HG03039 (cell line): Measurements from ENCODE around the gene TSC2.

ENCODE experiments used
- ATAC-seq: cut with Tn5 transposase; IDR thresholded peaks from one replicate; pipeline ENCODE4 v1.9.1; 2021; ENCODE audit warnings: mild to moderate bottlenecking, moderate library complexity; ENCODE audit not compliant: unreplicated experiment

TSC2 gene

GRCh38 chr16:2042986-2043666 lies 4.7 kb upstream of the TSC2 start:
- ATAC-seq: no peak

DNA sequence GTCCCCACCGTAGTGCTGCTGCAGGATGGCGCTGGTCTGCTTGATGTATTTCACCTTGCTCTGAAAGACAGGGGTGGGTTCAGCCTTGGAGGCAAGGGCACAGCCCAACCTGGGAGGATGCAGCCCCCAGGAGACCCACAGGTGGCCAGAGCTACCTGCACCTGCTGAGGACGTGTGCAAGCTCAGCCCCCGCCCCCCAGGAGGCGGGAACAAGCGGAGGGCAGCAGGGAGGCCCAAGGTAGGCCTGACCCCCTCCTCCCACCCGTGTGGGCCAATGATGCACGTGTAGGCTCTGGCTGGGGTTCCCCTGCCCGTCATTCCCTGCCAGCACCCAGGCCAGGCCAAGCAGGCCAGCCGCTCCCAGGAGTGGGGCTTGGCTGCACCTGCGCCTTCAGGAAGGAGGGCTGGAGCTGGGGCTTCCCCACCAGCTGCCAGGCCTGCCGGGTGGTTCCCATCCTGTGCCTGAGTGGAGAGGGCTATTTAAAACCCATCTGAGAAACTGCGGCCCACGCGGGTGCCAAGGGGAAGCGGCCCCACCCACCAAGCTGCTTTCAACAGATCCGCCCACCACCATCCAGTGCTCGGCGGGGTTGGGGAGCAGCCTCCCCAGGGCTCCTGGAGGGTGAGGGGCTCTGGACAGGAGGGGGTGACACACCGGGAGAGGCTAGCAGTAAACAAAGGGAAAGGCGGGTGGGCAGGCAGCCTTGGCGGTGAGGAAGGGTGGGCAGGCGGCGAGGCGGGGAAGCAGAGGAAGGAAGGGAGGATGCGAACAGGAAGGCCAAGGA lies 3.9 kb upstream of the TSC2 start:
- no peak for ATAC-seq

- ATAC-seq: no peak
Measured at GRCh38 chr16:2044541-2044940, 3.2 kb upstream of the TSC2 start.

DNA sequence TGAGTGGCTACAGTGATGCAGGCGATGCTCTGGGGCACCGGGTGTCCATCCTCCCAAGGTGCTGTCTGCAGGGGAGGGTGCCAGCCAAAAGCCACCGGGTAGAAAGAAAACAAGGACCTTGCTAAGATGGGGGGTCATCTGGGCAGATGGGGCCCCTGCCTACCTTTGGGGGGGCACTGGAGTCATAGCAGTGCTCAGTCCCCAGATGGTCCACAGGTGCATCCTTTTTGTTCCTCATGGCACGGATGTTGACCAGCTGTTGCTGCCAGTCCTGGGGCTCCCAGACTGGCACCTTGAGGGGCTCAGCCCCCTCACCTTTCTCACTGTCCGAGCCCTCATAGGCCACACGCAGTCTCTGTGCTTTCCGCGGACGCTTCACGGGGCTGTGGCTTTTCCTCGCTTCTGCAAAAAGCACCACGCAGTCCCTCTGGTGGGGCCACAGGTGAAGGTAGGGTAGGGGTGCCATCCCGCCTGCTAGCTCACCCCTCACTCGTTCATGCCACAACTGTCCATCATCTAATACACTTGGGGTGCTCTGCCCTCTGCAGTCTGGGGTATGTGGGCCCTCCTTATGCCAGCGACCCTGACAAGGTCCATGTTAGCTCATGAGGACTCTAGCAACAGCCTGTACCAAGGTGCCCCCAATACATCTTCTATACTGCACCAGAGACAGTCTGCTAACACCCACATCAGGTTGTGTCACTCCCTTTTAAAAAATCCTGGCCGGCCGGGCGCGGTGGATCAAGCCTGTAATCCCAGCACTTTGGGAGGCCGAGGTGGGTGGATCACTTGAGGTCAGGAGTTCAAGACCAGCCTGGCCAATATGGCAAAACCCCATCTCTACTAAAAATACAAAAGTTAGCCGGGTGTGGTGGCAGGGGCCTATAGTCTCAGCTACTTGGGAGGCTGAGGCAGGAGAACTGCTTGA lies 1.6 kb upstream of the TSC2 start:
- no peak for ATAC-seq

DNA sequence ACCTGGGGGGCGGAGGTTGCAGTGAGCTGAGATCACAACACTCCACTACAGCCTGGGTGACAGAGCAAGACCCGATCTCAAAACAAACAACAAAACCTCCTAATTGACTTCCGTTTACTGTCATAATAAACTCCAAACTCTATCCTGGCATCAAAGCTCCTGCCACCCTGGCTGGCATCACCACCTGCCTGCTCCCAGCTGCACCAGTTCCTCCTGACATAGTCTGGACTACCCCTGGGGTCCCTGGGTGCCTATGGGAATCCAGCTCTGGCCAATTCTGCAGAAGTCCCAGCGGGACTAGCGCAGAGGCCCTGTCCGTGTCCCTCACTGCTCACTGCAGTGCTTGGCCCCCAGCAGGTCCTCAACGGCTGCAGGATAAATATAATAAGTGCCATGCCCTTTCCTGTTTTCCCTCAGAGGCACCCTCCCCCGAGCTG lies 874 bp upstream of the TSC2 start:
- no peak for ATAC-seq

DNA sequence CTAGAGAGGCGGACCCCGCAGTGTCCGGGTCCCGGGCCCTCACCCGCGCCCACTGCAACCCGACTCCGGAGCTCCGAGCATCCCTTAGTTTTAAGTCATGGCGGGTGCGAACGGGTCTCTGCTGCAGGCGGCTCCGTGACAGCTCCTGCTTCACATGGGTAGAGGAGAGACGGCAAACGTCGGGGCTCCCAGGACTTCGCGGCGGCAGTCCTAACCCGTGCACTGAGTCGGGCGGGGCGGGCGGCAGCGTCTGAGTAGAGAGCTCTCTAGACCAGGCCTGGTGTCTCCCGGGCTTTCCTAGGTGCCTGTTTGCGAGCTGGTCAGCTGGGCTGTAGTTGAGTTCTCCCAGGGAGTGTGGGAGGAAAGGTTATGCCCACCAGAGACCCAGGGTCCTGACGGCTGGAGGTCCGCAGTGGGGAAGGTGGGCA lies 345 bp downstream of the TSC2 start:
- ATAC-seq: peak; percentile 1

- ATAC-seq: no peak
Measured at GRCh38 chr16:2053211-2053610, 5.4 kb downstream of the TSC2 start.

DNA sequence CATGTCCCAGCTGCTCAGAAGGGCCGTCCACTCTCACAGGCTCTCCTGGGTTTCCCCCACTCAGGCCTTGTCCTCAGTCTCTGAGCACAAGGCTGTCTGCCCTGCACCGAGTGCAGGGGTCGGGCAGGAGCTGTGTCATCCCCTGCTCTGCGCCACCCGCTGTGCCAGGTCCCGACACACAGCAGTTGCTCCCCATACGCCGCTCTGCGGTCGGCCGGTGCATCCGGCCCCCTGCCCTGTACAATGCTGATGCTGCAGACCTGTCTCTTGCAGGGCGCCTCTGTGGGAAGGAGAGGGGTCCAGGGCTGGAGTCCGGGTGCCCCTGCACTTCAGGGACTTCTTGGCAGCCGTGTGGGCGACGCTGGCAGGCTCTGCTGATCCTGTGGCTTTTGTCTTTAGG lies 6.1 kb downstream of the TSC2 start:
- ATAC-seq: no peak

DNA sequence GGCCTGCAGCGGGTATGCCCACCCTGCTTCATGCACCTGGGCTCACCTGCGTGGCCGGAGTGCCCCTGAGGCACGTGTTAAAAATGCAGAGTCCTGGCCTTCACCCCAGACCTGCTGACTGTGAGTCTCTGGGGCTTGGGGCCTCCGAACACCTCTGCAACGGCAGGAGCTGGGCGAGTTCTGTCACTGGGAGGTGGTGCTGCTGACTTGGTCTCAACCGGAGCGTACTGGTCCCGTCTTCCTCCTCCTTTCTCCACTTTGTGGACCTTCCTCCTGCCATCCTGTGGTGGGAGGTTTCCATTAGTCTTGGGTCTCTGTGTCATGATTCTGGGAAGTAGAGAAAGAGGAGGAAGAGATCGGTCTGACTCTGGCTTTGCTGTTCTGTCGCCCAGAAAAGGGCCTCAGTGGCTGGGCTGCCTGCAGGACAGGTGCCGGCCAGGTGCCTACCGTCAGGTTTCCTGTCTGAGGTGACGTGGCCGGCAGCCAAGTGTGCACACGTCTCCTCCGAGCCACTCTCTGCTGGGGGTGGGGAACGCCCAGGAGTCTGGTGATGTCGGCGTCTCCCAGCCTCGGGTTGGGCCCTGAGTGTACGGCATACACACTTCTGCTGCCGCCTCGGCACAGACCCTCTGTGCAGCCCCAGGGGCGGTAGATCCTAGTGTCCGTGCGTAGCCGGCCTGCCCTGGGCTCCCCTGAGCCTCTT lies 6.9 kb downstream of the TSC2 start:
- no peak for ATAC-seq

- ATAC-seq: no peak
Measured at GRCh38 chr16:2056077-2056476, 8.3 kb downstream of the TSC2 start.

DNA sequence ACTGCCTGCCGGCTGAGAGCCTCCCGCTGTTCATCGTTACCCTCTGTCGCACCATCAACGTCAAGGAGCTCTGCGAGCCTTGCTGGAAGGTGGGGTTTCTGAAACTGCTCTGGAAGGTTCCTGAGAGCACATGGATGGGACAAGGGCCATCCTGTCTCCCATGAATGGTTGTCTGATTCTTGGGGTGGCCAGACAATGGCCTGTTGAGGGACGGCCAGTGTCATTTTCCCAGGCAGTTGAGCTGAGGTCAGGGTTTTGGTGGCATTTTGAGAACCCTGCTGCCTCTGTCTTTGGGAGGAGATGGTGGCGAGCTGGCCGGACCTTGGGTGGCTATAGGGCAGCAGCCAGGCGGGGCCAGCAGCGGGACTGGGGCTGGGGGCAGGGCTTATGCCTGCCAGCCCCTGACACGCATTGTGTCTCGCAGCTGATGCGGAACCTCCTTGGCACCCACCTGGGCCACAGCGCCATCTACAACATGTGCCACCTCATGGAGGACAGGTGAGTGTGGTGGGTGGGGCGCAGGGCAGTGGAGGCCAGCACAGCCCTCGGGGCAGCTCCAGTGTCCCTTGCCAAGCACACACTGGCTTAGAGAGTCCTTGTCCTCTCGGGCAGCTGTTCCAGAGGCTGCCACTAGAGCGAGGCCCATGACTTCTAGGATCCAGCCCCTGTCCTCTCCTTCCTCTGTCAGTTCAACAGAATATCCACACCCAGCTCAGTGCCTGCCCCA lies 9.1 kb downstream of the TSC2 start:
- ATAC-seq: no peak

DNA sequence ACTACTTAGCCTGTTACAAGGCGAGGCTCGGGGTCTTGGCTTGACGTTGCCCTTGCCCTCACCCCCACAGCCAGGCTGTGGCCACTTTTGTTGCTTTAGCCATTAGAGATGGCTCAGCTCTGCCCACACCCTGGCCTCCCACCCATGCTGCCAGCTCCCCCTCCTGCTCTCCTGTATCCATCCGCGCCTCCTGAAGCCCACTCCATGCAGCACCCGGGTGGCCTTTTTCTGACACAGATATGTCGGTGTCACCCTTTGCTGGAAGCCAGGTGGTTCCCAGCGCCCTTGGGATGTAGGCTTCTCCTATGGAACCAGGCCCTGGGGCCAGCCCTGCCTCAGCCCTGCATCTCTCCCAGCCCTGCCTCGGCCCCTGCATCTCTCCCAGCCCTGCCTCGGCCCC lies 9.7 kb downstream of the TSC2 start:
- ATAC-seq: no peak

GRCh38 chr16:2058420-2058819 lies 10.6 kb downstream of the TSC2 start:
- ATAC-seq: no peak

DNA sequence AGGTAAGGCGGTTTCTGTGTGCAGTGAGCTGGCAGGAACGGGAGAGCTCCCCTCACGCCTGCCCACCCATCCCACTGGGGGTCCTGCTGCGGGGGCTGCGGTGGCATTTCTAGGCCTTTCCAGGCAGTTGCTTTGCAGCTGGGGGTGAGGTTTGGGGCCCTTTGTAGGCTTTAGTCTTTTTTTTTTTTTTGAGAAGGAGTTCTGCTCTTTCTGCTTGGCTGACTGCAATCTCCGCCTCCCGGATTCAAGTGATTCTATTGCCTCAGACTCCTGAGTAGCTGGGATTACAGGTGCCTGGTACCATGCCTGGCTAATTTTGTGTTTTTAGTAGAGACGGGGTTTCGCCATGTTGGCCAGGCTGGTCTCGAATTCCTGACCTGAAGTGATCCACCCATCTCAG lies 11.1 kb downstream of the TSC2 start:
- no peak for ATAC-seq

DNA sequence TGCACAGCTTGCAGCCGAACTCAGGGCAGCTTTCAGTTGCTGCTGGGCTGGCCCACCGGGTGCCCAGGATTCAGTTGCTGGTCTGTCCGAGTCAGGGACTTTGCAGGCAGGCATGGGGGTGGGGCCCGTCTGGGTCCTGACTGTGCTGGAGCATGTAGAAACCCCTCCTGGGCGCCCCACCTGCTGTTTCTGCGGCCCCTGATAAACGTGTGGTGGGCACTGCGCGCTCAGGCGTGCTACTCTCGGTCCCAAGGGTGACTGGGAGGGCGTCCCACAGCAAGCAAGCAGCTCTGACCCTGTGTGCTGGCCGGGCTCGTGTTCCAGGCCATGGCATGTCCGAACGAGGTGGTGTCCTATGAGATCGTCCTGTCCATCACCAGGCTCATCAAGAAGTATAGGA lies 12.6 kb downstream of the TSC2 start:
- ATAC-seq: no peak

GRCh38 chr16:2061023-2061422 lies 13.2 kb downstream of the TSC2 start:
- ATAC-seq: no peak

GRCh38 chr16:2061526-2061925 lies 13.7 kb downstream of the TSC2 start:
- no peak for ATAC-seq

GRCh38 chr16:2062801-2063200 lies 15.0 kb downstream of the TSC2 start:
- no peak for ATAC-seq

- no peak for ATAC-seq
Measured at GRCh38 chr16:2063861-2064260, 16.1 kb downstream of the TSC2 start.

DNA sequence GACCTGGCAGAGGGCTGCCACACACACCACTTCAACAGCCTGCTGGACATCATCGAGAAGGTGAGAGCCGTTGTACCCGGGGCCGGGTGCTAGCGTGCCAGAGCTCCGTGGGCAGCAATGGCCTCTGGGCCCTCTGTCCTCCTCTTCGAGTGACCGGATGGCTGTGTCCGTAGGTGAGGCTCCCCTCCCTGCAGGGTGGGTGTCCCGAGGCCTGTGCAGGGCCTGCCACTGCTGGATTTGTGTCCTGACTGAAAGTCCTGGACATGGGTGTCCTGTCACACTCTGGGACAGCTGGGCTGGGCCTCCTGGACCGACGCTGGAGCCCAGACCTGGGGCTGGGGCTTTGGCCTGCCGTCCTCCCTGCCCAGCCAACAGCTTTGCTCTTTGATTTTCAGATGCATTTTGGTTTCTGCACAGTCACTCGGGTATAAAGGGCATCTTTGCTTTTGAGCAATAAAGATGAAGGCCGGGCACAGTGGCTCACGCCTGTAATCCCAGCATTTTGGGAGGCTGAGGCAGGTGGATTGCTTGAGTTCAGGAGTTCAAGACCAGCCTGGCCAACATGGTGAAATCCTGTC lies 16.7 kb downstream of the TSC2 start:
- no peak for ATAC-seq
